NCI-H82 (cell line): ENCODE measurements around the gene HS1BP3.

Experiments used
- DNase-seq: peaks from one replicate; lab custom pipeline; 2025; lab: John Stamatoyannopoulos, UW

HS1BP3 gene, protein sequence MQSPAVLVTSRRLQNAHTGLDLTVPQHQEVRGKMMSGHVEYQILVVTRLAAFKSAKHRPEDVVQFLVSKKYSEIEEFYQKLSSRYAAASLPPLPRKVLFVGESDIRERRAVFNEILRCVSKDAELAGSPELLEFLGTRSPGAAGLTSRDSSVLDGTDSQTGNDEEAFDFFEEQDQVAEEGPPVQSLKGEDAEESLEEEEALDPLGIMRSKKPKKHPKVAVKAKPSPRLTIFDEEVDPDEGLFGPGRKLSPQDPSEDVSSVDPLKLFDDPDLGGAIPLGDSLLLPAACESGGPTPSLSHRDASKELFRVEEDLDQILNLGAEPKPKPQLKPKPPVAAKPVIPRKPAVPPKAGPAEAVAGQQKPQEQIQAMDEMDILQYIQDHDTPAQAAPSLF

DNA sequence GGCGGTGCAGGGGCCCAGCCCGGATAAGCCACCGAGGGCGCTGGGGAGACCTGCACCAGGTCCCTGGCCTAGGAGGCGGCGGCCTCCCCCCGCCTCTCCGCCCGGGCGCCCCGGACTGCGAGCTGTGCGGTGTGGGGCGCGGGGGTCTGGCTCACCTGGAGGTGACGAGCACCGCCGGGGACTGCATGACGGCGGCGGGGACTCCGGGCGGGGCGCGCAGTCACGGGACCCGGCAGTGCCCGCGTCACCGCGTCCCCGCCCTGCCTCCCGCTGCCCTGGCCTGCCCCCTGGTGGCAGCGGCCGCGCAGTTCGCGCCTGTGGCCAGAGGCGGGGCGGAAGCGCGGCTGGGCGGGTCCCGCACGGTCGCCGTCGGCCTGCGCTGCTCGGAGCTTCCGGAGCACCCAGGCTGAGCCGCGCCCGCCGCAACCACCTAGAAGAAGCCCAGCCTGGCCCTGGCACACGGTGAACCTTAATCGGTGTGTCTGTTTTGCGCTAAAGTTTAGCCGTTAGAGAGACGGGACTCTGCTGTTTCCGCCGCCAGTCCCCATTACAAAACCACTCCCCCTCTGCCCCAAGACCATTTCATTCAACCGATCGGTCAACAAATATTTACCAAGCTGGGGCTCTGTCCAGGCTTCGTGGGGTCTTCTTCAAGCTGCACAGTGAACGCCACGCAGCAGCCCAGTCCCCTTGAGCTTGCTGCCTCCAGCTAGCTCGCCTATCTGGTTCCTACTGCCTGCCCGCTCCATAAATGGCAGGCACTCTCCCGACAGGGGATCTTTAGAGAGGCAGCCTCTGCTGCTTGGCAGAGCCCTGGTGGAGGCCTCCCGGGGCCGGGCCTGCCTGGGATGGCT is at the start of gene HS1BP3:
HS1BP3 (minus strand) TSS at position 222 of the 854 bp plus-strand sequence; CDS start at position 187, 35 bp downstream.
- peak; percentile 87 for DNase-seq

DNA sequence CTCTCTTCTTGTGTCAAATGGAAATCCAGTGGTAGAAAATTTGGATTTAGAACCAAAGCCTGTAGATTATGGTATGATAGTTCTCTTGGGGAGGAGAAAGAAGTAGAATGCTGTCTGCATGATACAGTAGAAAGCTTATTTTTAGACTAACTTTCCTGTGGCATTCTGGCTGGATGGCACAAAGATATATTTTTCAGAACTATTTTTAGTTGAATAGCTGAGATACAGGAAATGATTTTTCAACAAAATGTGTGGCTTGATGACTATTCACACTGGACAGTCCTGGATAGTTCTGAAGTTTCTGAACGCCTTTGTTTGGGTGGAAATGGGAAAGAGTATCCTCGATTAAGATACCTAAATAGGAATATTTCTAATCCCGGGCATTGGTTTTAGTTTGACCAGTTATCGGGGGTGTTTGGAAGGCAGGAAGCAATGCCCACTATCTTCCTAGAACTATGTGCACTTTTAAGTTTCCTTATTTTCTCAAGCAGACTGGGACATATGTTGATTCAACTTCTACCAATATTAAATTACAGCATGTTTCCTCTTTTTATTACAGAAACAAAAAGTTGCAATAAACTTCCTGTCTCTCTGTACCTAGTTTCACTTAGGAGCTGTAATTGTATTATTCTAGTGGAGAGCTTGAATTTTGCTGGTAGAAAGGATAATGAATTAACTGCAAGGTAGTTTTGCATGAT is 48.2 kb upstream of the HS1BP3 start:
- DNase-seq = no peak

DNA sequence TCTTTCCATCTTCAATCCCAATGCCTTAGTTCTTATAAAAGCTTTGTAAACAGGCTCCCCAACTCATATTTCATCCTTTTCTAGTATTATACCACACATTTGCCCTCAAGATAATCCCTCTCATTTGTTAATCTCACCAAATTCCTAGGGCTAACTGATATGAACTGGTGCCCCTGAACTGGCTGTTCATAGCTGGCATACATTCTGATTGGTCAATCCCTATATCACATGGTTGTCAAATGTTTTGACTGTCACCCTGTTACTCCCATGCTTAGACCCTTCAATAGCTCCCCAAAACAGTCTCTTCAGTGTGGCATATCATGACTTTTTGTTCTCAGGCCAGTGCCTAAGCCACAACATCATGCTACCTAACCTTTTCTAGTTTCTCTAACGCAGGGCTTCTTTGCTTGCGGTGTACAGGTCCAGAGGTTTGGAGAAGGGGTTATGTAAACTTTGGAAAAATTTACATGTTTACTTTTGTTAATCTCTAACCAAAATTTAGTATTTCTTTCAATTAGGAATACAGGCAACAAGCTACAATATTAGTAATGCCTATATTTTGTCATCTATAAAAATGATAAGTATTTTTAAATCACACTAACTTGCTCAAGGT is 46.5 kb upstream of the HS1BP3 start:
- no peak for DNase-seq

DNA sequence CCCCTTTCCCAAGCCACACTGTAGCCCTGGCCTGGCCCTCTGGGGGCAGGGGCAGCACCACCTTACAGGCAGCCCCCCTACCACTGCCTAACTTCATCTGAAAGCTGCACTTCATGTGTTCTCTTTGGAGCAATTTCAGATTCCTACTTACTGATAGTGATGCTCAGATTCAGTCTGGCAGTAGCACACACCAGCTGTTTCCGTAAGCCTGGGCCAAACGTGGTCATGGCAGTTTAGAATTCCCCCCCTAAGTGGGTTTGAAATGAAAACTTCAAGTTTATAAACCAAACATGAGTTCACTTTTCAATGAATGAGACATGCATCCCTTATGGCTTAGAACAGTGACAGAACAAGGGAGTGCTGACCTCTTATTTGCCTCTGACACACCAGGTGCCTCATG is 45.5 kb upstream of the HS1BP3 start:
- no peak for DNase-seq

DNA sequence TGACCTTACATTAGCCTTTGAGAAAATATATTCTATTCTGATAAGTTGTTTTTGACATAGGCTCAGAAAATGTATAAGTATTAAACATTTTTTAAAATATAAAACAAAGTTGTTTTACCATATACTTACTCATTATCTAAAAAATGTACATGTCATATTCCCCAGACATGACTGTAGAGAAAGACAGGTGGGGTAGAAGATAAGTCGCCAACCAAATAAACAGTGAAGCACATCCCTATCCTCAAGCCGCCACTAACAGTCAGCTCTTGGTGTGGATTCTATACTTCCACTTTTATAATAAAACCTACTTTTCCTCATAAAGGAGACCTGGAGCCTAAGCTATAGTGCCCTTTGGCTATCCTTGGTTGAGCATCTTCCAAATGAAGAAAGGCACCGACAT is 42.4 kb upstream of the HS1BP3 start:
- no peak for DNase-seq

DNA sequence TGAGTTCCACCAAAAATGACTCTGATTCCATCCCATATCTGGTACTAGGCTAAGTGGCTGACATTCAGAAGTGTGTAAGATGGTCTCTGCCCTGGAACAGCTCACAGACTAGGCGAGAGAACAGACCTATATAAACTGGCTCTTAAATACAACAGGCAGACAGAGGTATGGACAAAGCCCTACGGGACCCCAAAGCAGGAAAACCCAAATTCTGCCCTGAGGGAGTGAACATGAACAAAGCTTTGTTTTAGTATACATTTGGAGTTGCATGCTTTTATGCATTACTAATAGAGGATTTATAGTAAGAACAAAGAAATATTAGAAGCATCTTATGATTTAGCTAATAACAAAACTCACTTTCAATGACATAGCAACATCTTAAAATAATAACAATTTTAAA is 41.2 kb upstream of the HS1BP3 start:
- no peak for DNase-seq

DNA sequence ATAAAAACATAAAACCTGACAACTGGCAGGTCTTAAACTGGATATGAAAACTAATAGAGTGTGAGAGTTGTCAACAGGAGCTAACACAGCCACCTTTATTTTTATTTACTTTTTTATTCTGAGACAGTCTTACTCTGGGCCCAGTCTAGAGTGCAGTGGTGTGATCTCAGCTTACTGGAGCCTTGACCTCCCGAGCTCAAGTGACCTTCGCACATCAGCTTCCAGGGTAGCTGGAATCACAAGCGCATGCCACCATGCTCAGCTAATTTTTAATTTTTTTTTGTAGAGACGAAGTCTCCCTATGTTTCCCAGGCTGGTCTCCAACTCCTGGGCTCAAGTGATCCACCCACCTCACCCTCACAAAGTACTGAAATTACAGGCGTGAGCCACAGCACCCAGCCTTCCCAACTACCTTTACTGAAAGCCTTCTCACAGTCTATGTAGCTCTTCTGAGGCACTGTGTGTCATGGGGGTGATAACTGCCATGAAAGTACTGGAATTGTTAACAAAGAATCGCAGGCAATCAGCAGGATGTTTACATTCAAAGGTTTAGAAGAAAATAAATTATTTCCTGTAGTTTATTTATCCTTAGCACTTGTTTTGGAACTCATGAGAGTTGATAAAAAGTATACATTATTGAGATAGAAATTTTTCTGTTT is 40.3 kb upstream of the HS1BP3 start:
- no peak for DNase-seq

- no peak for DNase-seq
Measured at GRCh38 chr2:20689428-20690264, 38.7 kb upstream of the HS1BP3 start.

DNA sequence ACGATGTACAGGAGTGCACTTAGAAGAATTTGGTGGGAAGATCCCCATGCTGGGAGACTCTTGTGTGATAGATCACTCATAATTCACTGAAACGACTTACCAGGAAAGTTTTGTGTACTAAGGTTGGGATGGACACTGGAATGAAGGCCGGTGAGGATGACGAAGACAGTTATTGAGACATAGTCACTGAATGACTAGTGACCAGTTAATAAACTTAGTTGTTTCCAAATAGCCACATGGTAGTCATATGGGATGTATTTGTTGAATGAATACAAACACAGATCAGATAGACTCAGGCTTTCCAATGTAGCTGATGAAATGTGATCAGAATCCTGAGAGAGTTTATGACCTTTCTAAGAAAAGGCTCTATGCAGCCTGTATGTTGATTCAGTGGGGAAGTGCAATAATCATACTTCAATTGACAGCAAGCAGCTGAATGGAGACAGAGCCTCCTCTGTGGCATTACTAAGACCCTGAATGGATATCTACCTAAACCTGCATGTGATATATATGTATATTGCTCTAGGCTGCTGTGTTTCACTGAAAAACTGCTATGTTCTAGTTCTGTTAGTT is 36.4 kb upstream of the HS1BP3 start:
- no peak for DNase-seq

- DNase-seq = no peak
Measured at GRCh38 chr2:20684581-20685063, 33.7 kb upstream of the HS1BP3 start.

- peak; percentile 19 for DNase-seq
Measured at GRCh38 chr2:20682167-20682920, 31.4 kb upstream of the HS1BP3 start.

GRCh38 chr2:20680744-20681375 is 30.0 kb upstream of the HS1BP3 start:
- no peak for DNase-seq

DNA sequence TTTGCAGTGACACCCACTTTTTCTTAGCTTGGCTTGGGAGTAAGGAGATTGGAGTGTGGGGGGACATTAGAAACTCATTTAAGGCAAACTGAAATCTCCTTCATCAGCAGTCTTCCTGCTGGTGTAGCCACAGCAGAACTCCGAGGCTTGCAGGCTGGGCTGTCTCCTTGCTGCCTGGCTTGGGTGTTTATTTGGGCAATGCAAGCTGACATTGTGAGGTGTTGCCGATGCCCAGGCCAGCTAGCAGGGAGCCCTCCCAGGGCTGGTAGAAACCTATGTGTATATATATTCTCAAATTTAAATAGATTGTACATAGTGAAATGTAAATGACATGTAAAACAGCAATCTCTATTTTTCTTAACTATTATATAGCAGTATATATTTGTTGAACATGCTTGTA is 27.9 kb upstream of the HS1BP3 start:
- DNase-seq = no peak

- DNase-seq = no peak
Measured at GRCh38 chr2:20678086-20678395, 27.1 kb upstream of the HS1BP3 start.

DNA sequence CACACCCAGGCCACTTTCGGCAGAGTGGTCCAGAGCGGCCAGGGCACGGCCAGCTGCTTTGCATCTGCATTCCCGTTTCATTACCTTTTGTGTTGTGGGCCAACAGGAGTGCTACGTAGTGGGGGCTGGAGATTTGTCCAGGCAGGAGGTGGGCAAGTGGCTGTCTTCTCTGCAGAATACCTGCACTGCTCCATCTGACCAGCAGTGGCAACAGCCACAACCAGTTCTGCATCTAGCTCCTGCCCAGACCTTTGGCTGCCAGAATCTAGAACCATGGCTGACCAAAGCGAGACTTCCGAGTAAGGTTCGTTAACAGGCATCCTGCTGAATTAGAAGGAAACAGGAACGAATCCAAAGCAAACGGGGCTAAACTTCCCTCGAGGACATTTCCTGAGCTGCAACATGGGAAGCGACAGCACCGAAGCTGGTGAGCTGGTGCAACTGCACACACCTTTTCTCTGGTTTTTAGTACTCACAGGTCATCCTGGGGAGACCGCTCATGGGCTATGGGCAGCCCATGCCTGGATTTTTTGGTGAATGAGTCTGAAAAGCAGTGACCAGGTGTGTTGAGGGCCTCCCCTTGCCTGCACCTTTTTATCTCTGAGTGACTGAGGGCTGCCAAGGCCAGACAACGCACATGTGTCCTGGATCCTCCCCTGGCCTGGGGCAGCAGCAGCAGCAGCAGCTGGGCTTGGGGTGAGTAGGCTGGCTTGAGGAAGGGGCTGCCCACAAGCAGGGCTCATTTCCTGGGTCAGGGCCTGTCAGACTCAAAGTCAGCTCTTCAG is 26.6 kb upstream of the HS1BP3 start:
- peak; percentile 24 for DNase-seq

DNA sequence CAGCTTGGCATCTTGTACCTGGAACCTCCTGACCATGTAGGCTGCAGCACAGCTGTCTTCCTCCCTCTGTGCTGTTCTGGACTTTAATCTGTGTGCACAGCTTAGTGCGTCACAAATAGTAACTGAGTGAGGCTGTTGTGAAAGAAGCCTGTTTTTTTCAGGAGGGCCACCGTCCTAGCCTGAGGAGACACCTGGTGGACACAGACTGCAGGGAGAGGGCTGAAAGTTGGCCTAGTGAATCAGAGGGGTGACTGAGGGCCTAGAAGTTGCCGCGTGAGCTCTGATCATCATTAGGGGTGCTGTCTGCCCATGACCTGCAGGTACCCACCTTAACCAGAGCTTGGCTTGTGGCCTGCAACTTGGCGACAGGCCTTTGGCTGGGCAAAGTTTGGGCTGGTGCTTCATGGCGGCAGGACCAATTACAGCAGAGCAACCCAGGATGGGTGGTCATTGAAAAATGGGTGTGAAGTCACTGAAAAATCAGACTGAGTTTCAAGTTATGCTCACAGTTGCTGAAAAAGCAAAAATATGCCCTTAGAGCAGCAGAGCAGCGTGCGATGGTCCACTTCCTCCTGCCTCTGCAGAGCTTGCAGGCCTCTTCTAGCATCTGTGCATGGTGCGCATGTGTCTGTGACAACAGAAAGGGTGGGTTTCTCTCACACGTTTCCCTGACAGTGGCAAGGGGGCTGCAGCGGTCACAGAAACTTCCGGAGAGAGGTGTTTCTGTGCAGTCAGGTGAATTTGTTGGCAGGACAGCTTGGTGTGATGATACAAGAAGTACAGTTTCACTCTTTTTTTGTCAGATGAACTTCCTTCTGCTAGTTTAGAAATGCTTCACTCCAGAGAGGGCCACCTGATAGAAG is 25.7 kb upstream of the HS1BP3 start:
- peak; percentile 31 for DNase-seq

GRCh38 chr2:20675701-20676352 is 24.9 kb upstream of the HS1BP3 start:
- DNase-seq = peak; percentile 13
